GM13976 (cell line): ENCODE measurements around the gene GART.
"Not testable (repeated sequence)": the region's sequence is repeated elsewhere in the genome, so short reads cannot be mapped to it uniquely, and the experiment has no call there.

Experiments
- DNase-seq: peaks from one replicate; pipeline ENCODE4 v3.0.0; 2012; ENCODE audit warnings: low spot score
- CTCF ChIP-seq: IDR thresholded peaks from 2 replicates; pipeline ENCODE4 v1.5.1; 2012; ENCODE audit warnings: borderline replicate concordance, mild to moderate bottlenecking; ENCODE audit not compliant: insufficient read depth; ENCODE audit errors: extremely low read depth, missing control alignments, control extremely low read depth
- in situ Hi-C: fragments of 300-500 bp; cut with MboI; formaldehyde crosslinking; loops from one replicate; pipeline ENCODE4 v1.12.0; 2022; ENCODE audit warnings: low sequenced_read_pairs, mixed read lengths, inconsistent platforms; ENCODE audit not compliant: unreplicated experiment

GART gene

GRCh38 chr21:33578214-33578613 is 36.3 kb upstream of the GART start:
- no peak for DNase-seq
- in situ Hi-C loops, result no loop called here

GRCh38 chr21:33576741-33577141 is 34.8 kb upstream of the GART start:
- in situ Hi-C loops, DNase-seq: not testable (repeated sequence)

More at GRCh38 chr21:33578214-33578613, 36.3 kb upstream of the GART start:
- no peak for TF ChIP-seq CTCF

GRCh38 chr21:33572350-33572749 is 30.4 kb upstream of the GART start:
- in situ Hi-C loops, result no loop called here
- no peak for TF ChIP-seq CTCF
- DNase-seq, result no peak

- in situ Hi-C loops, result no loop called here
- TF ChIP-seq CTCF, result no peak
- DNase-seq, result no peak
Measured at GRCh38 chr21:33569991-33570390, 28.1 kb upstream of the GART start.

- in situ Hi-C loops, result no loop called here
- DNase-seq, result no peak
Measured at GRCh38 chr21:33568448-33568847, 26.5 kb upstream of the GART start.

GRCh38 chr21:33567914-33568313 is 26.0 kb upstream of the GART start:
- in situ Hi-C loops, result no loop called here
- no peak for TF ChIP-seq CTCF
- no peak for DNase-seq

More at GRCh38 chr21:33568448-33568847, 26.5 kb upstream of the GART start:
- TF ChIP-seq CTCF, result no peak

- DNase-seq, result no peak
- TF ChIP-seq CTCF, result no peak
- in situ Hi-C loops, result no loop called here
Measured at GRCh38 chr21:33566514-33566913, 24.6 kb upstream of the GART start.

- in situ Hi-C loops, result no loop called here
- DNase-seq, result no peak
- no peak for TF ChIP-seq CTCF
Measured at GRCh38 chr21:33562389-33562788, 20.5 kb upstream of the GART start.
